Endothelial cell of umbilical vein (primary cell): ENCODE data around the gene PLEKHG4B. TPM values are rescaled to one million over a fixed set of nuclear protein-coding genes. Genes with fewer than 3 reads are reported as not detected.

Experiments
- BruUV-seq: library from RNA; stranded (reverse); fragments of 400-500 nt; replicated peaks from 2 replicates; lab custom pipeline; 2021; lab: Mats Ljungman, UMichigan
- CTCF ChIA-PET: fragments of 300-600, 350-600 bp; sonication (Branson Sonifier 250); formaldehyde crosslinking; loops from one replicate; lab custom pipeline; 2021; ENCODE audit warnings: antibody characterized with exemption, inconsistent platforms; lab: Charles Lee
- POLR2A ChIA-PET: fragments of 300-600, 350-600 bp; sonication (Branson Sonifier 250); formaldehyde crosslinking; loops from one replicate; lab custom pipeline; 2021; ENCODE audit warnings: antibody characterized with exemption, inconsistent platforms; lab: Charles Lee
- DNase-seq: peaks from one replicate; pipeline ENCODE4 v3.0.0-alpha.2; 2011; ENCODE audit warnings: low read depth, low spot score
- FAIRE-seq: peaks from 2 replicates; lab custom pipeline; 2011; peaks lifted over from hg19 to GRCh38; lab: Jason Lieb, UNC
- H2AFZ ChIP-seq: 2 replicates; pipeline ENCODE4 v1.6.0; 2012; ENCODE audit warnings: low read depth, low read length, control low read depth, inconsistent platforms
- H3K27ac ChIP-seq: 2 replicates; pipeline ENCODE4 v1.5.1; 2011; ENCODE audit warnings: low read depth, mild to moderate bottlenecking, control low read depth, low read length, moderate library complexity; ENCODE audit not compliant: insufficient read depth
- H3K27me3 ChIP-seq, 2 experiments: 2 replicates each; pipeline versions ENCODE4 v1.6.0 to v1.6.1; 2011; ENCODE audit warnings: low read length in 2 of 2, mixed read lengths in 1 of 2; ENCODE audit not compliant: control insufficient read depth in 2 of 2, insufficient read depth in 2 of 2
- H3K36me3 ChIP-seq, 2 experiments: 2 replicates in 1 of 2; 3 replicates in 1 of 2; pipeline ENCODE4 v1.5.1; 2011; ENCODE audit warnings: low read length in 2 of 2, mild to moderate bottlenecking in 1 of 2, moderate library complexity in 1 of 2; ENCODE audit not compliant: control insufficient read depth in 2 of 2, insufficient read depth in 2 of 2; ENCODE audit errors: extremely low read depth in 1 of 2
- H3K4me1 ChIP-seq: 3 replicates; pipeline ENCODE4 v1.5.1; 2011; ENCODE audit warnings: mild to moderate bottlenecking, low read length; ENCODE audit not compliant: control insufficient read depth, insufficient read depth; ENCODE audit errors: extremely low read depth
- H3K4me2 ChIP-seq: 2 replicates; pipeline ENCODE4 v1.6.1; 2011; ENCODE audit warnings: low read length, control low read depth, mixed read lengths; ENCODE audit not compliant: insufficient read depth
- H3K4me3 ChIP-seq, 3 experiments: fragments of 200-600 bp in 1 of 3; sonication (generic), shearing (Covaris generic) in 1 of 3; replicated peaks in 1 of 3; 2 replicates each; pipeline ENCODE4 v1.5.1; 2011 to 2016; ENCODE audit warnings: control low read depth in 3 of 3, low read length in 3 of 3, mild to moderate bottlenecking in 2 of 3, inconsistent platforms in 1 of 3, low read depth in 1 of 3, moderate library complexity in 1 of 3; ENCODE audit not compliant: insufficient read depth in 1 of 3
- H3K79me2 ChIP-seq: 2 replicates; pipeline ENCODE4 v1.6.0; 2012; ENCODE audit warnings: low read length, inconsistent platforms; ENCODE audit not compliant: control insufficient read depth, insufficient read depth
- H3K9ac ChIP-seq: replicated peaks from 2 replicates; pipeline ENCODE3; 2011; ENCODE audit warnings: low read length, control low read depth; ENCODE audit not compliant: insufficient read depth; ENCODE audit errors: extremely low read depth
- H3K9me1 ChIP-seq: replicated peaks from 3 replicates; pipeline ENCODE4 v1.6.0; 2011; ENCODE audit warnings: mild to moderate bottlenecking, low read length; ENCODE audit not compliant: control insufficient read depth, insufficient read depth; ENCODE audit errors: extremely low read depth
- H3K9me3 ChIP-seq: replicated peaks from 2 replicates; pipeline ENCODE4 v1.5.1; 2012; ENCODE audit warnings: low read length, inconsistent platforms; ENCODE audit not compliant: control insufficient read depth, insufficient read depth
- H4K20me1 ChIP-seq: replicated peaks from 2 replicates; pipeline ENCODE3; 2011; ENCODE audit warnings: mild to moderate bottlenecking, low read length; ENCODE audit not compliant: control insufficient read depth, insufficient read depth; ENCODE audit errors: extremely low read depth
- EZH2 ChIP-seq: IDR thresholded peaks from 2 replicates; pipeline ENCODE4 v1.6.1; 2012; ENCODE audit warnings: borderline replicate concordance, low read depth, mild to moderate bottlenecking, moderate library complexity, low read length, inconsistent platforms; ENCODE audit not compliant: severe bottlenecking
- FOS ChIP-seq: IDR thresholded peaks from 2 replicates; pipeline ENCODE4 v1.6.1; 2011; ENCODE audit warnings: mild to moderate bottlenecking, low read length, moderate library complexity, borderline replicate concordance; ENCODE audit not compliant: insufficient read depth
- GATA2 ChIP-seq: IDR thresholded peaks from 2 replicates; pipeline ENCODE4 v1.7.0; 2011; ENCODE audit warnings: low read depth, mild to moderate bottlenecking, moderate library complexity, mixed read lengths, low read length; ENCODE audit not compliant: insufficient read length, insufficient read depth
- JUN ChIP-seq: IDR thresholded peaks from 2 replicates; pipeline ENCODE4 v1.6.1; 2011; ENCODE audit warnings: borderline replicate concordance, low read depth; ENCODE audit not compliant: insufficient read length, insufficient read depth
- MAX ChIP-seq: IDR thresholded peaks from 2 replicates; pipeline ENCODE4 v1.6.1; 2011; ENCODE audit not compliant: insufficient read depth, insufficient read length
- MYC ChIP-seq: IDR thresholded peaks from one replicate; pipeline ENCODE4 v1.6.1; 2011; ENCODE audit warnings: mild to moderate bottlenecking, low read depth, low read length
- POLR2A ChIP-seq: IDR thresholded peaks from 2 replicates; pipeline ENCODE4 v1.6.1; 2012; ENCODE audit warnings: low read depth, mild to moderate bottlenecking, control low read depth, low read length
- POLR2AphosphoS5 ChIP-seq: IDR thresholded peaks from 2 replicates; pipeline ENCODE4 v1.6.1; 2012; ENCODE audit warnings: low read depth, mild to moderate bottlenecking, control low read depth, low read length, moderate library complexity; ENCODE audit not compliant: insufficient read depth
- dilution Hi-C: fragments of 300-500 bp; cut with MboI; formaldehyde crosslinking; loops from one replicate; pipeline ENCODE4 v1.15.0; 2019; ENCODE audit warnings: low sequenced_read_pairs; ENCODE audit not compliant: extremely low pct_ligation_motif_present
- intact Hi-C: fragments of 100-400 bp; cut with micrococcal nuclease; formaldehyde crosslinking; loops from one replicate; pipeline ENCODE4 v1.10.0; 2022
- polyA plus RNA-seq, 4 experiments: library from polyadenylated mRNA; depleted of rRNA in 3 of 4; stranded (reverse) in 3 of 4; unstranded in 1 of 4; fragments of >200 nt; gene quantifications; 2 replicates each; pipeline versions ENCODE4 v1.2.1 to v1.2.3, GENCODE V29; 2011 to 2012; ENCODE audit warnings: missing spikeins in 1 of 4
- total RNA-seq: library from RNA; stranded (reverse); gene quantifications from 2 replicates; pipeline ENCODE4 v1.2.3, GENCODE V29; 2021
- TF ChIP-seq, protein P1 (sequence below), 2 donors: IDR thresholded peaks; 1 replicate in 1 of 2; 2 replicates in 1 of 2; pipeline ENCODE4 v1.5.1; 2011; ENCODE audit warnings: low read length in 2 of 2, mild to moderate bottlenecking in 2 of 2, moderate library complexity in 2 of 2, control low read depth in 1 of 2, inconsistent platforms in 1 of 2, low read depth in 1 of 2; ENCODE audit not compliant: insufficient read depth in 1 of 2; ENCODE audit errors: extremely low read depth in 1 of 2

The PLEKHG4B gene
- total and polyA plus RNA-seq, 2 donors (not counting 3 experiments of a cell fraction or from before 2014, with no cell fraction given): not detected

GRCh38 chr5:136901-137300 is 44.9 kb downstream of the PLEKHG4B start:
- intact Hi-C loops (no loop called here), dilution Hi-C loops (no loop called here)
- Histone ChIP-seq H4K20me1 (no peaks in the 10 kb centered on the region), H3K27me3 (no peaks in the 10 kb centered on the region), H3K9me1 (no peaks in the 10 kb centered on the region), H3K9ac (no peak overlapping the region), H3K4me2 (no peak overlapping the region), H3K27ac (no peak overlapping the region), H3K79me2 (no peaks in the 10 kb centered on the region), H3K9me3 (no peaks in the 10 kb centered on the region), H3K4me1 (no peaks in the 10 kb centered on the region), H2AFZ (no peak overlapping the region), H3K4me3 (no peak overlapping the region), H3K36me3 (no peaks in the 10 kb centered on the region)
- FAIRE-seq (no peak), DNase-seq (no peak)
- BruUV-seq: no TSS peak
- CTCF ChIA-PET: no interaction called here
- TF ChIP-seq FOS (no peak), JUN (no peak), POLR2A (no peak), MAX (no peak), EZH2 (no peak), GATA2 (no peak), MYC (no peak), POLR2AphosphoS5 (no peak)
- TF ChIP-seq, protein P1, sequence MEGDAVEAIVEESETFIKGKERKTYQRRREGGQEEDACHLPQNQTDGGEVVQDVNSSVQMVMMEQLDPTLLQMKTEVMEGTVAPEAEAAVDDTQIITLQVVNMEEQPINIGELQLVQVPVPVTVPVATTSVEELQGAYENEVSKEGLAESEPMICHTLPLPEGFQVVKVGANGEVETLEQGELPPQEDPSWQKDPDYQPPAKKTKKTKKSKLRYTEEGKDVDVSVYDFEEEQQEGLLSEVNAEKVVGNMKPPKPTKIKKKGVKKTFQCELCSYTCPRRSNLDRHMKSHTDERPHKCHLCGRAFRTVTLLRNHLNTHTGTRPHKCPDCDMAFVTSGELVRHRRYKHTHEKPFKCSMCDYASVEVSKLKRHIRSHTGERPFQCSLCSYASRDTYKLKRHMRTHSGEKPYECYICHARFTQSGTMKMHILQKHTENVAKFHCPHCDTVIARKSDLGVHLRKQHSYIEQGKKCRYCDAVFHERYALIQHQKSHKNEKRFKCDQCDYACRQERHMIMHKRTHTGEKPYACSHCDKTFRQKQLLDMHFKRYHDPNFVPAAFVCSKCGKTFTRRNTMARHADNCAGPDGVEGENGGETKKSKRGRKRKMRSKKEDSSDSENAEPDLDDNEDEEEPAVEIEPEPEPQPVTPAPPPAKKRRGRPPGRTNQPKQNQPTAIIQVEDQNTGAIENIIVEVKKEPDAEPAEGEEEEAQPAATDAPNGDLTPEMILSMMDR (IDR thresholded peaks at IDR 0.05; ENCODE audit: extremely low read depth in 1 of 2, insufficient read depth in 1 of 2, low read depth in 1 of 2, low read length in 2 of 2): no peak
- POLR2A ChIA-PET: no interaction called here
